ENCODE measurements around the gene SPAG9. TPM values are rescaled to one million over a fixed set of nuclear protein-coding genes. Genes with fewer than 3 reads are reported as not detected.
"Not testable (repeated sequence)": the region's sequence is repeated elsewhere in the genome, so short reads cannot be mapped to it uniquely, and the experiment has no call there.

SPAG9 gene
- total and polyA plus RNA-seq, 2 donors from 2014 or later = 15.4 to 93.3 TPM

- no peaks in the 10 kb centered on the region for H3K27me3 ChIP-seq (ENCODE audit: control insufficient read depth, insufficient read depth, low read length)
- TF ChIP-seq CTCF (IDR thresholded peaks at IDR 0.05; ENCODE audit: borderline replicate concordance, extremely low read depth, insufficient read depth) = no peak
- intact Hi-C loops (cut with DNase I) = no loop called here
- no peak overlapping the region for H3K9ac ChIP-seq (ENCODE audit: low read length in 3 of 3)
- peaks cover 0 to 3% (median 0%) of the 10 kb centered on the region in 3 donors for H3K4me1 ChIP-seq (ENCODE audit: control insufficient read depth in 2 of 3, insufficient read depth in 2 of 3, low read depth in 1 of 3, low read length in 3 of 3)
- H3K27ac ChIP-seq (ENCODE audit: low read depth in 2 of 2, low read length in 2 of 2) = no peak overlapping the region
- no peak overlapping the region for H3K4me3 ChIP-seq (ENCODE audit: low read length in 3 of 3)
- DNase-seq (no peak), FAIRE-seq (no peak)
- H3K36me3 ChIP-seq (ENCODE audit: control insufficient read depth in 2 of 3, insufficient read depth in 3 of 3, low read length in 3 of 3) = peaks cover under 1 to 5% (median under 1%) of the 10 kb centered on the region in 3 donors
- H3K9me3 ChIP-seq (ENCODE audit: control insufficient read depth in 2 of 3, insufficient read depth in 1 of 3, low read length in 3 of 3) = no peaks in the 10 kb centered on the region
Observed at GRCh38 chr17:51083981-51084380, 36.7 kb downstream of the SPAG9 start.

- H3K9ac ChIP-seq (ENCODE audit: low read length in 3 of 3); H3K27me3 ChIP-seq (ENCODE audit: control insufficient read depth, insufficient read depth, low read length); H3K4me1 ChIP-seq (ENCODE audit: control insufficient read depth in 2 of 3, insufficient read depth in 2 of 3, low read depth in 1 of 3, low read length in 3 of 3); FAIRE-seq; H3K27ac ChIP-seq (ENCODE audit: low read depth in 2 of 2, low read length in 2 of 2); DNase-seq; H3K4me3 ChIP-seq (ENCODE audit: low read length in 3 of 3); H3K9me3 ChIP-seq (ENCODE audit: control insufficient read depth in 2 of 3, insufficient read depth in 1 of 3, low read length in 3 of 3); H3K36me3 ChIP-seq (ENCODE audit: control insufficient read depth in 2 of 3, insufficient read depth in 3 of 3, low read length in 3 of 3); intact Hi-C loops (cut with DNase I): not testable (repeated sequence)
Observed at GRCh38 chr17:51083364-51083763, 37.3 kb downstream of the SPAG9 start.

- FAIRE-seq = no peak
- H3K9me3 ChIP-seq (ENCODE audit: control insufficient read depth in 2 of 3, insufficient read depth in 1 of 3, low read length in 3 of 3) = no peaks in the 10 kb centered on the region
- H3K36me3 ChIP-seq (ENCODE audit: control insufficient read depth in 2 of 3, insufficient read depth in 3 of 3, low read length in 3 of 3) = peaks cover 2 to 16% (median 7%) of the 10 kb centered on the region in 3 donors
- no peaks in the 10 kb centered on the region for H3K4me1 ChIP-seq (ENCODE audit: control insufficient read depth in 2 of 3, insufficient read depth in 2 of 3, low read depth in 1 of 3, low read length in 3 of 3)
- no peak overlapping the region for H3K27ac ChIP-seq (ENCODE audit: low read depth in 2 of 2, low read length in 2 of 2)
- no peak for TF ChIP-seq CTCF (IDR thresholded peaks at IDR 0.05; ENCODE audit: borderline replicate concordance, extremely low read depth, insufficient read depth)
- H3K9ac ChIP-seq (ENCODE audit: low read length in 3 of 3) = no peak overlapping the region
- intact Hi-C loops (cut with DNase I) = no loop called here
- DNase-seq = no peak
- no peak overlapping the region for H3K4me3 ChIP-seq (ENCODE audit: low read length in 3 of 3)
- H3K27me3 ChIP-seq (ENCODE audit: control insufficient read depth, insufficient read depth, low read length) = no peaks in the 10 kb centered on the region
Observed at GRCh38 chr17:51079049-51079448, 41.6 kb downstream of the SPAG9 start.

GRCh38 chr17:51078009-51078592 lies 42.6 kb downstream of the SPAG9 start:
- DNase-seq (no peak), FAIRE-seq (no peak)
- no peak for TF ChIP-seq CTCF (IDR thresholded peaks at IDR 0.05; ENCODE audit: borderline replicate concordance, extremely low read depth, insufficient read depth)
- intact Hi-C loops (cut with DNase I) = no loop called here
- Histone ChIP-seq H3K4me3 (ENCODE audit: low read length in 3 of 3) (no peak overlapping the region), H3K9me3 (ENCODE audit: control insufficient read depth in 2 of 3, insufficient read depth in 1 of 3, low read length in 3 of 3) (no peaks in the 10 kb centered on the region), H3K27ac (ENCODE audit: low read depth in 2 of 2, low read length in 2 of 2) (no peak overlapping the region), H3K9ac (ENCODE audit: low read length in 3 of 3) (no peak overlapping the region), H3K27me3 (ENCODE audit: control insufficient read depth, insufficient read depth, low read length) (no peaks in the 10 kb centered on the region), H3K36me3 (ENCODE audit: control insufficient read depth in 2 of 3, insufficient read depth in 3 of 3, low read length in 3 of 3) (peaks cover 2 to 16% (median 7%) of the 10 kb centered on the region in 3 donors), H3K4me1 (ENCODE audit: control insufficient read depth in 2 of 3, insufficient read depth in 2 of 3, low read depth in 1 of 3, low read length in 3 of 3) (no peaks in the 10 kb centered on the region)
